WTC11 (cell line): ENCODE measurements around the gene CENPN. TPM values are rescaled to one million over a fixed set of nuclear protein-coding genes. Genes with fewer than 3 reads are reported as not detected.

ENCODE experiments used
- ATAC-seq: fragments of 200-7000 bp; cut with Tn5 transposase; 2 replicates; pipeline ENCODE4 v1.10.0; 2021; ENCODE audit warnings: mild to moderate bottlenecking, moderate library complexity
- CTCF ChIA-PET: fragments of 300-600 bp; sonication (Branson Sonifier 250); formaldehyde crosslinking; loops from one replicate; lab custom pipeline; 2021; ENCODE audit warnings: antibody characterized with exemption; lab: Charles Lee
- POLR2A ChIA-PET: fragments of 350-600 bp; sonication (Branson Sonifier 250); formaldehyde crosslinking; loops from one replicate; lab custom pipeline; 2021; ENCODE audit warnings: antibody characterized with exemption; lab: Charles Lee
- DNase-seq: peaks from one replicate; pipeline ENCODE4 v3.0.0; 2021; ENCODE audit warnings: low spot score
- H3K27ac Mint-ChIP-seq: 2 replicates; pipeline ENCODE4 v1.8.0; 2021; ENCODE audit warnings: mixed read lengths
- H3K27me3 Mint-ChIP-seq: 2 replicates; pipeline ENCODE4 v1.8.0; 2021; ENCODE audit warnings: low read depth, mild to moderate bottlenecking, moderate library complexity, mixed read lengths
- H3K36me3 Mint-ChIP-seq: 2 replicates; pipeline ENCODE4 v1.8.0; 2021; ENCODE audit warnings: mixed read lengths
- H3K4me1 Mint-ChIP-seq: 2 replicates; pipeline ENCODE4 v1.8.0; 2022; ENCODE audit warnings: mixed read lengths
- H3K4me3 Mint-ChIP-seq: 2 replicates; pipeline ENCODE4 v1.8.0; 2021; ENCODE audit warnings: mild to moderate bottlenecking, moderate library complexity, mixed read lengths
- H3K9me3 Mint-ChIP-seq: 2 replicates; pipeline ENCODE4 v1.8.0; 2021; ENCODE audit warnings: mixed read lengths
- AFF4 ChIP-seq: sonication (generic); formaldehyde crosslinking; IDR thresholded peaks from 2 replicates; pipeline ENCODE4 v1.8.1; 2023; ENCODE audit warnings: mild to moderate bottlenecking, missing genetic modification reagents, borderline replicate concordance
- ARID4B ChIP-seq: sonication (generic); formaldehyde crosslinking; IDR thresholded peaks from 2 replicates; pipeline ENCODE4 v1.8.0; 2023; ENCODE audit warnings: missing genetic modification reagents, mild to moderate bottlenecking, borderline replicate concordance
- ETV6 ChIP-seq: sonication (generic); formaldehyde crosslinking; IDR thresholded peaks from 2 replicates; pipeline ENCODE4 v1.8.1; 2022; ENCODE audit warnings: mild to moderate bottlenecking, missing genetic modification reagents
- FOXJ3 ChIP-seq: sonication (generic); formaldehyde crosslinking; IDR thresholded peaks from 2 replicates; pipeline ENCODE4 v1.9.0; 2021; ENCODE audit warnings: missing genetic modification reagents, mild to moderate bottlenecking, borderline replicate concordance
- GRHL2 ChIP-seq: fragments of 250-450 bp; sonication (Bioruptor Pico); IDR thresholded peaks from 2 replicates; pipeline ENCODE4 v1.8.0; 2022; ENCODE audit warnings: mild to moderate bottlenecking, moderate library complexity; ENCODE audit not compliant: insufficient replicate concordance, severe bottlenecking
- PRRX2 ChIP-seq: fragments of 250-450 bp; sonication (Bioruptor Pico); IDR thresholded peaks from 2 replicates; pipeline ENCODE4 v1.8.0; 2021; ENCODE audit warnings: mild to moderate bottlenecking
- RELA ChIP-seq: sonication (generic); formaldehyde crosslinking; IDR thresholded peaks from 2 replicates; pipeline ENCODE4 v1.8.1; 2022; ENCODE audit warnings: missing genetic modification reagents, mild to moderate bottlenecking, borderline replicate concordance
- TEAD1 ChIP-seq: sonication (generic); formaldehyde crosslinking; IDR thresholded peaks from 2 replicates; pipeline ENCODE4 v1.8.0; 2022; ENCODE audit warnings: mild to moderate bottlenecking, missing genetic modification reagents
- TP53 ChIP-seq: sonication (generic); formaldehyde crosslinking; IDR thresholded peaks from 2 replicates; pipeline ENCODE4 v1.8.1; 2023; ENCODE audit warnings: mild to moderate bottlenecking, missing genetic modification reagents
- ZBTB21 ChIP-seq: sonication (generic); formaldehyde crosslinking; IDR thresholded peaks from 2 replicates; pipeline ENCODE4 v1.8.1; 2023; ENCODE audit warnings: mild to moderate bottlenecking, missing genetic modification reagents, borderline replicate concordance
- ZNF219 ChIP-seq: sonication (generic); formaldehyde crosslinking; IDR thresholded peaks from 2 replicates; pipeline ENCODE4 v1.8.0; 2023; ENCODE audit warnings: missing genetic modification reagents, mild to moderate bottlenecking, borderline replicate concordance
- ZNF281 ChIP-seq: sonication (generic); formaldehyde crosslinking; IDR thresholded peaks from 2 replicates; pipeline ENCODE4 v1.8.0; 2023; ENCODE audit warnings: mild to moderate bottlenecking, missing genetic modification reagents
- ZNF317 ChIP-seq: sonication (generic); formaldehyde crosslinking; IDR thresholded peaks from 2 replicates; pipeline ENCODE4 v1.8.1; 2023; ENCODE audit warnings: low read depth, mild to moderate bottlenecking, moderate library complexity, missing genetic modification reagents, borderline replicate concordance
- total RNA-seq: library from RNA; stranded (reverse); gene quantifications from 3 replicates; pipeline ENCODE4 v1.2.3, GENCODE V29; 2021

The CENPN gene
- total RNA-seq, 1 experiment from 2014 or later, result 47.4 TPM

- TF ChIP-seq ARID4B (CRISPR knock-in tag) (no peak), RELA (CRISPR knock-in tag) (no peak), FOXJ3 (no peak), ZBTB21 (CRISPR knock-in tag) (no peak)
Observed at GRCh38 chr16:80958284-80958683, 48.7 kb upstream of the CENPN start (continued).

GRCh38 chr16:80962879-80963278 is 44.1 kb upstream of the CENPN start:
- DNase-seq, result no peak
- H3K4me1 Mint-ChIP-seq, result no peaks in the 10 kb centered on the region
- H3K36me3 Mint-ChIP-seq, result peaks cover 18% of the 10 kb centered on the region
- H3K27ac Mint-ChIP-seq, result no peak overlapping the region
- no peak for ATAC-seq
- H3K4me3 Mint-ChIP-seq, result no peak overlapping the region
- H3K27me3 Mint-ChIP-seq, result peaks cover under 1% of the 10 kb centered on the region
- peaks cover 39% of the 10 kb centered on the region for H3K9me3 Mint-ChIP-seq
- ChIA-PET CTCF (interaction anchor here (1.3 kb wide), 1 partner anchor 14 kb away, joined by 3 read pairs; no protein-coding TSS in a partner anchor), POLR2A (no interaction called here)
- TF ChIP-seq ARID4B (CRISPR knock-in tag) (no peak), GRHL2 (CRISPR knock-in tag) (no peak), ETV6 (CRISPR knock-in tag) (no peak), ZNF219 (CRISPR knock-in tag) (no peak), TP53 (no peak), PRRX2 (CRISPR knock-in tag) (no peak), TEAD1 (CRISPR knock-in tag) (no peak), ZNF281 (CRISPR knock-in tag) (no peak), AFF4 (CRISPR knock-in tag) (no peak), ZNF317 (CRISPR knock-in tag) (no peak)
